ENCODE results near the gene ARRDC5.

DNA sequence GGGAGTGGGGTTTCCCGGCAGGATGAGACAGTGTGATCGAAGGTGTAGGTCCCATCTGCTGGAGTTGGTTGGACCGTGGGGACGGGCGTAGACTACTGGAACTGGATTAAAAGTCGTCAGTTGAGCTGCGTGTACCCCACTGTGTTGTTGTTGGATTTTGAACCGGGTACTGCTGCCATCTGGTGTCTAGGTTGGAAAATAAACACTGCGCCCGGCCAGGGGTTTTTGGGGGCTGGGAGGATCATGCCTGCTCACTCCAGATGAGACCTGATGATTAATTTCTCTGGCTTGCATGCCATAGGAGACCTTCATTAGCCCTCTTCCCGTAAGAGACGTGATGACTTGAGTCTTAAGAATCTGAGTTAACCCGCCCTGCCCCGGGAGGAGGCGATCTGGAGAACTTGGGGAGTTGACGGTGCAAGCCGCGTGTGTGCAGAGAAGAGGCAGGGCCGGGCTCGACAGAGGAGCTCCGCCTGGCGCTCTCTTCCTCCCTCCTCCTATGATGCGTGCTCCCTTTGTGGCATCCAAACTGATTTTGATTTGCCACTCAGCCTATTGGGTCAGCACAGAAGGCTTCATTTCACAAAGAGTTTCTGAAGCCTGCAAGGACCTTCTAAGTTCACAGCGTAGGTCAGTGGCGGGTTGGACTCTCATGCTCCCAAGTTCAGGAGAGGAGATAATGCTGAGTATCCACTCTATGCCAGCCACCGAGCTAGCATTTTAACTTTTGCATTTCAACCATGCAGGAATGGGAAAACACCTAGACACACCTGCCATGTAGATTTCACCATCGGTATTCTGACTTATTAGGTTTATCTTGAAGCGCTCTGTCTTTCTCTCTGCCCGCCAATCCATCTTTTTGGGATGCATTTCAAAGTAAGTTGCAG, 9.3 kb upstream of the ARRDC5 start:
- no peak for TF ChIP-seq EZH2 (IDR thresholded peaks at IDR 0.05; ENCODE audit: insufficient read depth, low read length)
- TF ChIP-seq, protein P1, sequence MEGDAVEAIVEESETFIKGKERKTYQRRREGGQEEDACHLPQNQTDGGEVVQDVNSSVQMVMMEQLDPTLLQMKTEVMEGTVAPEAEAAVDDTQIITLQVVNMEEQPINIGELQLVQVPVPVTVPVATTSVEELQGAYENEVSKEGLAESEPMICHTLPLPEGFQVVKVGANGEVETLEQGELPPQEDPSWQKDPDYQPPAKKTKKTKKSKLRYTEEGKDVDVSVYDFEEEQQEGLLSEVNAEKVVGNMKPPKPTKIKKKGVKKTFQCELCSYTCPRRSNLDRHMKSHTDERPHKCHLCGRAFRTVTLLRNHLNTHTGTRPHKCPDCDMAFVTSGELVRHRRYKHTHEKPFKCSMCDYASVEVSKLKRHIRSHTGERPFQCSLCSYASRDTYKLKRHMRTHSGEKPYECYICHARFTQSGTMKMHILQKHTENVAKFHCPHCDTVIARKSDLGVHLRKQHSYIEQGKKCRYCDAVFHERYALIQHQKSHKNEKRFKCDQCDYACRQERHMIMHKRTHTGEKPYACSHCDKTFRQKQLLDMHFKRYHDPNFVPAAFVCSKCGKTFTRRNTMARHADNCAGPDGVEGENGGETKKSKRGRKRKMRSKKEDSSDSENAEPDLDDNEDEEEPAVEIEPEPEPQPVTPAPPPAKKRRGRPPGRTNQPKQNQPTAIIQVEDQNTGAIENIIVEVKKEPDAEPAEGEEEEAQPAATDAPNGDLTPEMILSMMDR (IDR thresholded peaks at IDR 0.05; ENCODE audit: insufficient read depth, low read depth, low read length), result peak; percentile 78

Data from astrocyte (in vitro differentiated cells and primary cell).